NOMO-1 treated with dmso at 0.1 percent for 144 hours (cell line): ENCODE data around the gene TJP1.
"Not testable (repeated sequence)": the region's sequence is repeated elsewhere in the genome, so short reads cannot be mapped to it uniquely, and the experiment has no call there.

ENCODE experiments used
- DNase-seq: peaks from one replicate; lab custom pipeline; 2025; ENCODE audit not compliant: unreplicated experiment; lab: John Stamatoyannopoulos, UW

Gene TJP1

GRCh38 chr15:29840054-29840453 is 17.8 kb upstream of the TJP1 start:
- no peak for DNase-seq

GRCh38 chr15:29838352-29839010 is 16.2 kb upstream of the TJP1 start:
- DNase-seq, result no peak

GRCh38 chr15:29835301-29835700 is 13.0 kb upstream of the TJP1 start:
- no peak for DNase-seq

- DNase-seq, result no peak
These were observed 10.4 kb upstream of the TJP1 start for GRCh38 chr15:29832709-29833108.

- no peak for DNase-seq
These were observed 4.9 kb upstream of the TJP1 start for GRCh38 chr15:29826908-29827820.

- DNase-seq, result peak; percentile 10
These were observed 3.0 kb upstream of the TJP1 start for GRCh38 chr15:29825227-29825626.

- no peak for DNase-seq
These were observed 604 bp upstream of the TJP1 start for GRCh38 chr15:29822684-29823459.

GRCh38 chr15:29821416-29822099 is 710 bp downstream of the TJP1 start:
- no peak for DNase-seq

- DNase-seq, result no peak
These were observed 1.7 kb downstream of the TJP1 start for GRCh38 chr15:29820394-29821154.

GRCh38 chr15:29819979-29820378 is 2.3 kb downstream of the TJP1 start:
- DNase-seq, result no peak

GRCh38 chr15:29818141-29818540 is 4.1 kb downstream of the TJP1 start:
- DNase-seq, result no peak

- not testable (repeated sequence) for DNase-seq
These were observed 4.8 kb downstream of the TJP1 start for GRCh38 chr15:29817455-29817854.

GRCh38 chr15:29815000-29815710 is 7.1 kb downstream of the TJP1 start:
- no peak for DNase-seq

- DNase-seq, result no peak
These were observed 9.3 kb downstream of the TJP1 start for GRCh38 chr15:29813009-29813408.

- no peak for DNase-seq
These were observed 9.9 kb downstream of the TJP1 start for GRCh38 chr15:29812384-29812694.

- DNase-seq, result no peak
These were observed 10.4 kb downstream of the TJP1 start for GRCh38 chr15:29811691-29812383.

- DNase-seq, result no peak
These were observed 16.6 kb downstream of the TJP1 start for GRCh38 chr15:29805708-29806104.

- DNase-seq, result no peak
These were observed 17.1 kb downstream of the TJP1 start for GRCh38 chr15:29805043-29805707.

GRCh38 chr15:29802411-29802810 is 19.9 kb downstream of the TJP1 start:
- no peak for DNase-seq
